AG09309 (cell line): ENCODE results near the gene SYNE4.
A peak's percentile ranks its signal among the peaks of the same experiment; 100 is the strongest.
"Not testable (repeated sequence)": the region's sequence is repeated elsewhere in the genome, so short reads cannot be mapped to it uniquely, and the experiment has no call there.

Experiments
- DNase-seq: peaks from one replicate; pipeline ENCODE4 v3.0.0-alpha.2; 2010; ENCODE audit warnings: low read depth
- H3K4me3 ChIP-seq: 2 replicates; pipeline ENCODE4 v1.5.1; 2011; ENCODE audit warnings: mild to moderate bottlenecking, low read depth, low read length, moderate library complexity; ENCODE audit not compliant: control insufficient read depth
- CTCF ChIP-seq: IDR thresholded peaks from 2 replicates; pipeline ENCODE4 v1.5.1; 2011; ENCODE audit warnings: mild to moderate bottlenecking, low read depth, low read length, inconsistent platforms; ENCODE audit not compliant: insufficient read depth, control insufficient read depth; ENCODE audit errors: missing control alignments

SYNE4 gene

DNA sequence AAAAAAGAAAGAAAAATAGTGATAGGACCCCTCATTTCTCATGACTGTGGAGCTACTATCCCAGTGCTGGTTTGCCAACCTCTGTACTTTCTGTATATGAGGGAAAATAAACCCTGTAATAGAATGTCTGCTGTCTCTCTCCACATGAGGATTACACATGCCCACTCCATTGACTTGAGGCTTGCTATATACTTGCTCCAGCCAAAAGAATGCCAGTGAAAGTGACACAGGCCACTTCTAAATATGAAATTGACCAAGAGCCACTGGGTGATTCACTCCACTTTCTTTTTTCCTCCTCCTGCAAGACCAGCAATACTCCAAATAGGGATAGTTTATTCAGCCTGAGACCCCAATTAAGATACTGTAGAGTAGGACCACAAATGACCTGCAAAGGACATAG lies 39.2 kb upstream of the SYNE4 start:
- DNase-seq: no peak
- H3K4me3 ChIP-seq: no peak overlapping the region
- TF ChIP-seq CTCF: no peak

DNA sequence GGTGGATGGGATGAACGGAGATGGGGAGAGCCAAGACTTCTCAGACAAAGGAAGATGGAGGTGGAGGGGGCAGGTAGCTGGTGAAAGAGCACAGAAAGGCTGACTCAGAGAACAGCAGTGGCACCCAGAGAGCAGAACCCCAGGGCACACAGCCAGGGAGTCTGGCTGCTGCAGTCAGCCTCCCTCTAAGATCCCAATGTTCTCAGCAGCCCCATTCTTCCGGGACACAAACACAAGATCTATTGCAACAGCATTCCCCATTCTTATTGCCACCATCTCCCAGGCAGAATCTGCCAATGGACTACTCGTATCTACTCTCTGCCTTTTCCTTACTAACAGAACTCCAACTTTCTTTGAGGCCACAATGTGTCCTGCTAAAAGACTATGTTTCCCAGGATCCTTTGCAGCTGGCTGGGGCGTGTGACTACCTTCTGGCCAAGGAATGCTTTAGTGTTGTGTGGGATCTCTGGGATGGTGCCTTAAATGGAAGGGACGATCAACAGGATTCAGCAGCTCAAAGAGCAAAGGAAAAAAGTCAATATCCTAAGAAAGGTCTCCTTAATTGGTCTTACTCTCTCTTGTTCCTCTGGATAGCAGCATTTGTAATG lies 37.9 kb upstream of the SYNE4 start:
- no peak for TF ChIP-seq CTCF
- H3K4me3 ChIP-seq: no peak overlapping the region
- DNase-seq: no peak

- no peak overlapping the region for H3K4me3 ChIP-seq
These were observed 35.3 kb upstream of the SYNE4 start for GRCh38 chr19:36043952-36044351.

DNA sequence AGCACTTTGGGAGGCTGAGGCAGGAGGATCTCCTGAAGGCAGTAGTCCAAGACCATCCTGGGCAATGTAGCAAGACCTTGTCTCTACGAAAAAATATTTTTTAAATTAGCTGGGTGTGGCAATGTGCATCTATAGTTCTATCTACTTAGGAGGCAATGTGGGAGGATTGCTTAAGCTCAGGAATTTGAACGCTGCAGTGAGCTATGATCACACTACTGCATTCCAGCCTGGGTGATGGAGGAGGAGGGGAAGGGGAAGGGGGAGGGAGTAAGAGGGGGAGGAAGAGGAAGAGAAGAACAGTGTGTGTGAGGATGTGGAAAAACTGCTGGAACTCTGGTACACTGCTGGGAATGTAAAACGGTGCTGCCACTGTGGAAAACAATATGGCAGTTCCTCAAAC lies 33.2 kb upstream of the SYNE4 start:
- TF ChIP-seq CTCF: no peak
- peak; percentile 77 for DNase-seq
- H3K4me3 ChIP-seq: no peak overlapping the region

More at GRCh38 chr19:36043952-36044351, 35.3 kb upstream of the SYNE4 start:
- DNase-seq: no peak
- TF ChIP-seq CTCF: no peak

GRCh38 chr19:36041092-36041491 lies 32.5 kb upstream of the SYNE4 start:
- DNase-seq: not testable (repeated sequence)

GRCh38 chr19:36040495-36040894 lies 31.9 kb upstream of the SYNE4 start:
- no peak overlapping the region for H3K4me3 ChIP-seq
- no peak for TF ChIP-seq CTCF
- DNase-seq: no peak

More at GRCh38 chr19:36041092-36041491, 32.5 kb upstream of the SYNE4 start:
- H3K4me3 ChIP-seq: not testable (repeated sequence)

DNA sequence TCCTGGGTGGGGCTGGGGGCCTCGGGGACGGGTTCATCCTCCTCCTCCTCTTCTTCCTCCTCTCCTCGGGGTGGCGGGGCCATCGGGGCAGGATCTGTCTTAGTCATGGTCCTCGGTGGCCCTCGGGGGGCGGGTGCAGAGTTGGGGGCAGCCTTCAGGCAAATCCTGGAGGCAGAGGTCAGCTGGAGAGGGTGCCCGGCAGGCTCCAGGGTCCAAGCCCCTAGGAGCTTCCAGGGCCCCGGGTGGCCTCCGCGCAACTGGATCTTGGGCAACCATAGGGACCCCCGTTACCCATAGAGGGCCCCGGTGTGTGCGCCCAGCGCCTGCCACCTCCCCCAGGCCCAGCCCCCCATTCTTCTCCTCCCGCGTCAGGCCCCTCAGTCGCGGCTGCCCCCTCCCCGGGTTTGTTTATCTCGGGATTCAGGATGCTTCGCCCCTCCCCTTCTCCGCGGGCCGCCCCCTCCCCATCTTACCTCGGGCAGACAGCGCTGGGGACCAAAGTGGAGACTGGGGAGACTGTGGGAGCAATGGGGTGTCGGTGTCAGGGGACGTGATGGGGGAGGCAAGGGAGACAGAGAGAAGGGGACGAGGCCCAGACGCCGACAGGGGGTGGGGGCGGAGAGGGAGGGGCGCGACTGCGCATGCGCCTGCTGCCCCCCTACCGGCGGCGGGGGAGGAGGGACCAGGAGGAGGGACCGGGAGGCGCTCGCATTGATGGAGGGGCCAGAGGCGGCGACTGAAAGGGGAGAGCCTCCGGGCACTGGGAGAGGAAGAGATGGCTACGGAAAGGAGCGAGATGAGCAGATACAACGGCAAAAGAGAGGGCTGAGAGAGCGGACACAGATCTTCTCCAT lies 23.9 kb upstream of the SYNE4 start, which contains the start of gene CLIP3:
CLIP3 (minus strand) TSS at position 623 of the 854 bp plus-strand sequence; CDS start at position 107, 516 bp downstream.
- TF ChIP-seq CTCF: no peak
- no peak for DNase-seq
- peak within 1 kb of the TSS; percentile 100 for H3K4me3 ChIP-seq
